K562 (cell line): Measurements from ENCODE around the gene INTS12. TPM values are rescaled to one million over a fixed set of nuclear protein-coding genes. Genes with fewer than 3 reads are reported as not detected.

Source experiments
- ATAC-seq: fragments of 200-7000 bp; cut with Tn5 transposase; 3 replicates; pipeline ENCODE4 v1.9.1; 2020; ENCODE audit warnings: moderate library complexity
- BruUV-seq: library from RNA; stranded (reverse); fragments of 400-500 nt; replicated peaks from 2 replicates; lab custom pipeline; 2021; lab: Mats Ljungman, UMichigan
- CTCF ChIA-PET: fragments of 300-600 bp; formaldehyde crosslinking; extraction: SDS; loops from one replicate; lab custom pipeline; 2021; ENCODE audit warnings: low intra/inter-chr PET ratio; lab: Yijun Ruan, JAX
- POLR2A ChIA-PET: fragments of 300-600, 350-650 bp; sonication (Branson Sonifier 250); formaldehyde crosslinking; extraction: SDS; loops from one replicate; lab custom pipeline; 2021; ENCODE audit warnings: antibody characterized with exemption, inconsistent platforms; lab: Yijun Ruan, JAX
- DNase-seq, 4 experiments: peaks; one replicate each; pipeline versions ENCODE4 v3.0.0 to v3.0.0-alpha.2; 2011 to 2018; ENCODE audit warnings: low spot score in 3 of 4, mixed read lengths in 3 of 4; ENCODE audit errors: extremely low read depth in 1 of 4
- FAIRE-seq: peaks from 2 replicates; lab custom pipeline; 2011; peaks lifted over from hg19 to GRCh38; lab: Jason Lieb, UNC
- H2AFZ ChIP-seq: 2 replicates; pipeline ENCODE4 v1.6.0; 2011; ENCODE audit warnings: low read depth, low read length, control low read depth, inconsistent platforms
- H3K27ac ChIP-seq: fragments of 200-600 bp; 3 replicates; pipeline ENCODE4 v1.8.0; 2011; ENCODE audit warnings: low read depth, mild to moderate bottlenecking, control low read depth, inconsistent platforms, low read length, moderate library complexity, mixed read lengths; ENCODE audit errors: extremely low read depth
- H3K27me3 ChIP-seq, 2 experiments: fragments of 300-600 bp in 1 of 2; 2 replicates in 1 of 2; 3 replicates in 1 of 2; pipeline versions ENCODE4 v1.6.0 to v1.8.0; 2011; ENCODE audit warnings: inconsistent platforms in 2 of 2, low read length in 2 of 2, mild to moderate bottlenecking in 1 of 2, mixed read lengths in 1 of 2, moderate library complexity in 1 of 2; ENCODE audit not compliant: control insufficient read depth in 2 of 2, insufficient read depth in 2 of 2
- H3K36me3 ChIP-seq: fragments of 300-600 bp; 3 replicates; pipeline ENCODE4 v1.8.0; 2011; ENCODE audit warnings: mild to moderate bottlenecking, low read length, inconsistent platforms; ENCODE audit not compliant: control insufficient read depth, insufficient read depth
- H3K4me1 ChIP-seq, 2 experiments: fragments of 200-600 bp in 1 of 2; replicated peaks in 1 of 2; 2 replicates in 1 of 2; 3 replicates in 1 of 2; pipeline versions ENCODE4 v1.5.1 to v1.8.0; 2011; ENCODE audit warnings: inconsistent platforms in 2 of 2, low read length in 2 of 2, mild to moderate bottlenecking in 1 of 2, mixed read lengths in 1 of 2, moderate library complexity in 1 of 2; ENCODE audit not compliant: control insufficient read depth in 2 of 2, insufficient read depth in 2 of 2
- H3K4me2 ChIP-seq: 2 replicates; pipeline ENCODE4 v1.6.1; 2011; ENCODE audit warnings: low read length, control low read depth, inconsistent platforms, mixed read lengths; ENCODE audit not compliant: insufficient read depth
- H3K4me3 ChIP-seq: fragments of 200-600 bp; sonication (generic), shearing (Covaris generic); 2 replicates; pipeline ENCODE4 v1.5.1; 2016; ENCODE audit warnings: control low read depth, inconsistent platforms
- H3K79me2 ChIP-seq: fragments of 200-600 bp; 3 replicates; pipeline ENCODE4 v1.8.0; 2011; ENCODE audit warnings: low read length, inconsistent platforms; ENCODE audit not compliant: control insufficient read depth, insufficient read depth
- H3K9ac ChIP-seq, 2 experiments: 2 replicates each; pipeline versions ENCODE4 v1.6.0 to v1.6.1; 2011; ENCODE audit warnings: low read depth in 2 of 2, low read length in 2 of 2, control low read depth in 1 of 2, inconsistent platforms in 1 of 2, mild to moderate bottlenecking in 1 of 2, mixed read lengths in 1 of 2; ENCODE audit not compliant: insufficient read depth in 1 of 2
- H3K9me1 ChIP-seq: one replicate; pipeline ENCODE4 v1.6.0; 2011; ENCODE audit warnings: inconsistent platforms, mild to moderate bottlenecking, low read length, moderate library complexity; ENCODE audit not compliant: control insufficient read depth, insufficient read depth
- H3K9me3 ChIP-seq: replicated peaks from 2 replicates; pipeline ENCODE4 v1.5.1; 2011; ENCODE audit warnings: low read depth, low read length, inconsistent platforms; ENCODE audit not compliant: control insufficient read depth, insufficient read depth
- H4K20me1 ChIP-seq: replicated peaks from 2 replicates; pipeline ENCODE4 v1.6.1; 2011; ENCODE audit warnings: low read length, inconsistent platforms, mixed read lengths; ENCODE audit not compliant: control insufficient read depth, insufficient read depth
- CCNT2 ChIP-seq: IDR thresholded peaks from 2 replicates; pipeline ENCODE4 v1.6.1; 2011; ENCODE audit warnings: borderline replicate concordance, low read depth, mild to moderate bottlenecking, moderate library complexity, mixed read lengths, low read length; ENCODE audit not compliant: insufficient read length; ENCODE audit errors: extremely low read depth
- ZNF589 ChIP-seq: fragments of 200-800 bp; sonication (Bioruptor generic); IDR thresholded peaks from 2 replicates; pipeline ENCODE4 v1.6.1; 2016; ENCODE audit warnings: low read depth, missing genetic modification characterization, missing compliant biosample characterization
- WGBS: fragments of 100-300 bp; shearing (Covaris generic); methylation state at CpG from one replicate; pipeline ENCODE4 v1.1.6; 2016; ENCODE audit warnings: low coverage, mixed read lengths; ENCODE audit not compliant: insufficient coverage; ENCODE audit errors: missing lambda C conversion rate; 5-methylcytosine and 5-hydroxymethylcytosine counted together
- in situ Hi-C: fragments of 300-500 bp; cut with MboI; formaldehyde crosslinking; loops from 4 replicates; pipeline ENCODE4 v1.15.0; 2018; ENCODE audit warnings: inconsistent platforms, mixed read lengths
- intact Hi-C: fragments of 100-400 bp; cut with micrococcal nuclease; formaldehyde crosslinking; loops from 2 replicates; pipeline ENCODE4 v1.14.2; 2022
- polyA plus RNA-seq, 8 experiments: library from polyadenylated mRNA; depleted of rRNA in 4 of 8; stranded (reverse) in 5 of 8; unstranded in 3 of 8; fragments of >200 nt; fragmentation: Nextera tagmentation in 2 of 8; fragmentation: Illumina TruSeq in 1 of 8; extraction: Ambion mirVana in 2 of 8; extraction: Trizol in 1 of 8; gene quantifications; 2 replicates each; pipeline versions ENCODE4 v1.2.1 to v1.2.3, GENCODE V29; 2011 to 2014; ENCODE audit warnings: inconsistent platforms in 1 of 8, missing spikeins in 1 of 8
- total RNA-seq, 7 experiments: library from RNA; depleted of rRNA in 6 of 7; stranded (reverse); fragments of >200 nt in 6 of 7; fragmentation: Illumina TruSeq in 2 of 7; extraction: Trizol in 2 of 7; gene quantifications; 2 replicates each; pipeline versions ENCODE4 v1.2.1 to v1.2.3, GENCODE V29; 2011 to 2021; ENCODE audit warnings: low replicate concordance in 1 of 7
- TF ChIP-seq, protein P1 (sequence below), 3 experiments: fragments of 200-800 bp in 1 of 3; fragments of 250-450 bp in 1 of 3; fragments of 450-650 bp in 1 of 3; sonication (Bioruptor Pico) in 1 of 3; sonication (Bioruptor generic) in 1 of 3; formaldehyde crosslinking in 1 of 3; IDR thresholded peaks; 2 replicates each; pipeline versions ENCODE4 v1.6.1 to v1.8.0; 2016 to 2022; ENCODE audit warnings: mild to moderate bottlenecking in 2 of 3, missing genetic modification characterization in 2 of 3, missing compliant biosample characterization in 1 of 3, moderate library complexity in 1 of 3

INTS12 gene
- total and polyA plus RNA-seq, 9 of the 15 experiments (the other 6 are each of a cell fraction or from before 2014, with no cell fraction given), result 24.5 to 82.9 (median 41.2) TPM

DNA sequence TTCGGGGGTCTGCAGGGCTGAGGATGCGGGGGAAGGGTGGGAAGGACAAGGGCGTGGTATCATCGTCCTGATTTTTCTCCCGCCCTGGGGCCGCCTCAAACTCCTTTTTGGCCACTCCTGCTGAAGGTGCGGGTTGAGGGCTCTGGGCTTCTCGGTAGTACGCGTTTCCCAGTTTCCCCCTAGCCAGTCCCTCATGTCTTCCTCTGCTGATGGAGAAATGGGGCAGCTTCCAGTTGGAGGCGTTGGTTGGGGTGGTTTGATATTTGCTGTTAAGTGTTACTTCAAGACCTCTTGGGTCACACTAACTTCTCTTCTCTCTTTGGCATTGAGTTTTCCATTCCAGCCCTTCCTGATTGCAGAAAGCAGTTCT, 577 bp upstream of the INTS12 start:
- H4K20me1 ChIP-seq, result no peaks in the 10 kb centered on the region
- FAIRE-seq (no peak), ATAC-seq (peak; percentile 79), DNase-seq (peak in 2 of 4 experiments; percentile 43 to 59)
- peak overlapping the region; percentile 86 for H3K27ac ChIP-seq
- H3K4me3 ChIP-seq, result peak overlapping the region; percentile 93
- H2AFZ ChIP-seq, result peak overlapping the region; percentile 87
- intact Hi-C loops (no loop called here), in situ Hi-C loops (no loop called here)
- H3K9me3 ChIP-seq, result no peaks in the 10 kb centered on the region
- H3K9me1 ChIP-seq, result no peaks in the 10 kb centered on the region
- H3K79me2 ChIP-seq, result peaks cover 92% of the 10 kb centered on the region
- peaks cover 19% of the 10 kb centered on the region for H3K36me3 ChIP-seq
- TF ChIP-seq ZNF589 (CRISPR knock-in tag), result no peak
- TF ChIP-seq CCNT2, result peak; percentile 3
- TF ChIP-seq, protein P1, sequence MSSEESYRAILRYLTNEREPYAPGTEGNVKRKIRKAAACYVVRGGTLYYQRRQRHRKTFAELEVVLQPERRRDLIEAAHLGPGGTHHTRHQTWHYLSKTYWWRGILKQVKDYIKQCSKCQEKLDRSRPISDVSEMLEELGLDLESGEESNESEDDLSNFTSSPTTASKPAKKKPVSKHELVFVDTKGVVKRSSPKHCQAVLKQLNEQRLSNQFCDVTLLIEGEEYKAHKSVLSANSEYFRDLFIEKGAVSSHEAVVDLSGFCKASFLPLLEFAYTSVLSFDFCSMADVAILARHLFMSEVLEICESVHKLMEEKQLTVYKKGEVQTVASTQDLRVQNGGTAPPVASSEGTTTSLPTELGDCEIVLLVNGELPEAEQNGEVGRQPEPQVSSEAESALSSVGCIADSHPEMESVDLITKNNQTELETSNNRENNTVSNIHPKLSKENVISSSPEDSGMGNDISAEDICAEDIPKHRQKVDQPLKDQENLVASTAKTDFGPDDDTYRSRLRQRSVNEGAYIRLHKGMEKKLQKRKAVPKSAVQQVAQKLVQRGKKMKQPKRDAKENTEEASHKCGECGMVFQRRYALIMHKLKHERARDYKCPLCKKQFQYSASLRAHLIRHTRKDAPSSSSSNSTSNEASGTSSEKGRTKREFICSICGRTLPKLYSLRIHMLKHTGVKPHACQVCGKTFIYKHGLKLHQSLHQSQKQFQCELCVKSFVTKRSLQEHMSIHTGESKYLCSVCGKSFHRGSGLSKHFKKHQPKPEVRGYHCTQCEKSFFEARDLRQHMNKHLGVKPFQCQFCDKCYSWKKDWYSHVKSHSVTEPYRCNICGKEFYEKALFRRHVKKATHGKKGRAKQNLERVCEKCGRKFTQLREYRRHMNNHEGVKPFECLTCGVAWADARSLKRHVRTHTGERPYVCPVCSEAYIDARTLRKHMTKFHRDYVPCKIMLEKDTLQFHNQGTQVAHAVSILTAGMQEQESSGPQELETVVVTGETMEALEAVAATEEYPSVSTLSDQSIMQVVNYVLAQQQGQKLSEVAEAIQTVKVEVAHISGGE (CRISPR knock-in tag; IDR thresholded peaks at IDR 0.05), result peak in 1 of 3 experiments; percentile 0; a peak in 1 of 6 replicates
- no peaks in the 10 kb centered on the region for H3K27me3 ChIP-seq
- 0% methylated on average over 6 of the region's 11 CpGs for WGBS
- BruUV-seq, result TSS peak; percentile 58
- H3K9ac ChIP-seq, result peak overlapping the region; percentile 88 to 98
- POLR2A ChIA-PET, result interaction anchor here (0.6 to 1.4 kb wide), 2 partner anchors 42 to 670 kb away, joined by 3 read pairs; no protein-coding TSS in a partner anchor
- CTCF ChIA-PET, result no interaction called here
- H3K4me2 ChIP-seq, result peak overlapping the region; percentile 91
- H3K4me1 ChIP-seq, result peaks cover 0 to 6% of the 10 kb centered on the region in 2 experiments; a peak in 2 of 5 replicates
